ENCODE data around the gene EP400.

EP400 gene

GRCh38 chr12:132130690-132131089 is 180.9 kb downstream of the EP400 start:
- no peak for TF ChIP-seq CTCF (IDR thresholded peaks at IDR 0.05; ENCODE audit: low read depth, low read length)
- in situ Hi-C loops (cut with HindIII; ENCODE audit: low sequenced_read_pairs): no loop called here
- no peak for DNase-seq (ENCODE audit: low read depth, low spot score)
- no peak overlapping the region for H3K4me3 ChIP-seq (ENCODE audit: low read depth, low read length)
